Adrenal gland (tissue), 12 donors: ENCODE data around the gene AFDN. TPM values are rescaled to one million over a fixed set of nuclear protein-coding genes. Genes with fewer than 3 reads are reported as not detected.

ENCODE experiments used
- DNase-seq, 7 donors: peaks; one replicate each; pipeline ENCODE4 v3.0.0-alpha.2; 2019 to 2020
- H3K27ac ChIP-seq, 5 donors: fragments of 200-600 bp; sonication (generic) in 4 of 5; 1 replicate in 3 of 5; 2 replicates in 2 of 5; pipeline versions ENCODE4 v1.5.1 to v1.8.0; 2016 to 2020; ENCODE audit warnings: mild to moderate bottlenecking in 1 of 5
- H3K27me3 ChIP-seq: fragments of 200-600 bp; 2 replicates; pipeline ENCODE4 v1.8.0; 2021
- H3K36me3 ChIP-seq, 2 donors: fragments of 200-600 bp; replicated peaks in 1 of 2; 1 replicate in 1 of 2; 2 replicates in 1 of 2; pipeline versions ENCODE4 v1.5.1 to v1.8.0; 2018 to 2022
- H3K4me1 ChIP-seq, 2 donors: fragments of 200-600 bp; replicated peaks in 1 of 2; 1 replicate in 1 of 2; 2 replicates in 1 of 2; pipeline versions ENCODE4 v1.5.1 to v1.8.0; 2018 to 2021
- H3K4me3 ChIP-seq, 4 donors: fragments of 200-600 bp; sonication (generic) in 3 of 4; one replicate each; pipeline ENCODE4 v1.5.1; 2016 to 2018
- H3K9me3 ChIP-seq, 3 donors: fragments of 200-600 bp; sonication (generic) in 1 of 3; replicated peaks in 1 of 3; 1 replicate in 2 of 3; 2 replicates in 1 of 3; pipeline versions ENCODE4 v1.5.1 to v1.8.0; 2016 to 2021
- POLR2A ChIP-seq, 2 donors: fragments of 450-650 bp; IDR thresholded peaks; one replicate each; pipeline ENCODE4 v1.6.1; 2017; ENCODE audit warnings: antibody characterized with exemption in 2 of 2, mild to moderate bottlenecking in 2 of 2, moderate library complexity in 1 of 2
- WGBS, 4 donors: extraction: QIAGEN DNeasy Blood & Tissue Kit in 2 of 4; methylation state at CpG; one replicate each; pipeline versions ENCODE4 v1.1.5 to v1.1.7; 2013 to 2017; 5-methylcytosine and 5-hydroxymethylcytosine counted together
- intact Hi-C, 2 donors: fragments of 100-400 bp; cut with DNase I; formaldehyde crosslinking; loops; one replicate each; pipeline versions ENCODE4 v1.14.1 to v1.15.0; 2022 to 2023
- polyA plus RNA-seq, 3 donors: library from polyadenylated mRNA; stranded (reverse); fragments of 200-250 nt in 2 of 3; fragments of 350-450 nt in 1 of 3; fragmentation: Illumina TruSeq in 1 of 3; extraction: RNeasy Lipid Tissue Mini Kit (QIAGEN cat#74804) in 1 of 3; gene quantifications; one replicate each; pipeline ENCODE4 v1.2.3, GENCODE V29; 2013 to 2014
- total RNA-seq, 9 donors: library from RNA; depleted of rRNA in 4 of 9; stranded (reverse); fragments of >200 nt in 4 of 9; fragments of 120-200 nt in 1 of 9; fragmentation: NEBNext Ultra II Directional in 1 of 9; extraction: Animal tissue kit (Norgen Biotek cat#: 25700) in 1 of 9; gene quantifications; one replicate each; pipeline versions ENCODE4 v1.1.0 to v1.2.4, GENCODE V29; 2013 to 2023
- TF ChIP-seq, protein P1 (sequence below), 6 experiments: fragments of 450-650 bp in 4 of 6; fragments of 200-600 bp in 2 of 6; sonication (generic) in 1 of 6; IDR thresholded peaks; 1 replicate in 5 of 6; 2 replicates in 1 of 6; pipeline versions ENCODE4 v1.5.1 to v1.8.0; 2016 to 2021; ENCODE audit warnings: antibody characterized with exemption in 6 of 6, mild to moderate bottlenecking in 2 of 6, moderate library complexity in 1 of 6
- donor health status: healthy with polysubstance abuse.
- donor health status: Bipolar disorder and iron deficiency.
- donor health status: DM: yes; HTN: yes; CAD: no.
- donor health status: DM: no; HTN: no; CAD: no.
- donor health status: DM: no; HTN: no; CAD: no.
- donor health status: DM: yes; HTN: yes; CAD: no.

Gene AFDN
- total and polyA plus RNA-seq, 12 donors, result 15.2 to 47.1 (median 39.3) TPM

DNA sequence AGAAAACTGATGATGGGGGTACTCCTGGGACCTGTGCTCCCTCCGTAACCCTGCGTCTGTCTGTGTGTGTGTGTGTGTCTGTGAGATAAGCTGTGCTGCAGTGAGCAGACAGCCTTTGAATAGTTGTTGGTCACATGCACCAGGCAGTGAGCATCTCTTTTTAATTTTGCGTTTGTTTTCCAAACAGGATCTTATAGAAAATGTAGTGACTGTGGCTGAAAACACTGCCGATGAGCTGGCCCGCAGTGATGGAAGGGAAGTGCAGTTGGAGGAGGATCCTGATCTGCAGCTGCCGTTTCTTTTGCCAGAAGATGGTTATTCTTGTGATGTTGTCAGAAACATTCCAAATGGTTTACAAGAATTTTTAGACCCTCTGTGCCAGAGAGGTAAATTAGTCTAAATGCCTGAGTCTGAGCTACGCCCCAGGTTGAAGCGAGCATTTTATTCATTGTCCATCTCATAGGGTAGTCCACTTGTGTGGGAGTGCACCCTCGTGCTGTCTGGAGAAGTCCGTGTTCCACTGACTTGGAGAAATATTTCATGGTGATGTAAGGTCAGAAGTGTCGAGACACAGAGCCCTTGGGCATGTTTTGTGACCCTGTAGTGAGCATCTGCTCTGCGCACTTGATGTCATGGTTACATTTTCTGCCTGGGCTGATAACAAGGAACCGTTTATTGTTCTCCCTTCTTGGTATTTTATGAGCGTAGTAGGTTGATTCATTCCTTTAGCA, 92.0 kb downstream of the AFDN start:
- 86 to 91% (median 89%) methylated on average over 14 of the region's 14 CpGs for WGBS, 4 donors

DNA sequence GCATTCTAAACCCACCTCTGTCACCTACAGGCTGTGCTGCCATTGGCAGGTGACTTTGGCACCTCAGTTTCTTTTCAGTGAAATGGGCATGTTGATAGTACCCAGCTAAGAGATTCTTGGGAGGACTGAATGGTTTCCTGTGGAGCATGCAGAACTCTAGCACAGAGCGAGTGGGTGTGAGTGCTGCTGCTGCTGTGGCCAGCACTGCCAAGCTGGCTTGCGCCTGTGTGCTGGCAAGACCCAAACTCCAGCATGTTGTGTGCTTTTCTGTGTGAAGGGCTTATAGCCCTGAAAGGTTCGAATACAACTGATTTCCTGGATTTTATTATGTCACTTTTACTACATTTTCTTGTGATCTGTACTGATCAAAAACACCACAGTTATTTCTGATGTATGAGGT, 92.6 kb downstream of the AFDN start:
- intact Hi-C loops, result no loop called here
- WGBS, 4 donors, result 87 to 92% (median 88%) methylated on average over 3 of the region's 3 CpGs
- TF ChIP-seq, protein P1, sequence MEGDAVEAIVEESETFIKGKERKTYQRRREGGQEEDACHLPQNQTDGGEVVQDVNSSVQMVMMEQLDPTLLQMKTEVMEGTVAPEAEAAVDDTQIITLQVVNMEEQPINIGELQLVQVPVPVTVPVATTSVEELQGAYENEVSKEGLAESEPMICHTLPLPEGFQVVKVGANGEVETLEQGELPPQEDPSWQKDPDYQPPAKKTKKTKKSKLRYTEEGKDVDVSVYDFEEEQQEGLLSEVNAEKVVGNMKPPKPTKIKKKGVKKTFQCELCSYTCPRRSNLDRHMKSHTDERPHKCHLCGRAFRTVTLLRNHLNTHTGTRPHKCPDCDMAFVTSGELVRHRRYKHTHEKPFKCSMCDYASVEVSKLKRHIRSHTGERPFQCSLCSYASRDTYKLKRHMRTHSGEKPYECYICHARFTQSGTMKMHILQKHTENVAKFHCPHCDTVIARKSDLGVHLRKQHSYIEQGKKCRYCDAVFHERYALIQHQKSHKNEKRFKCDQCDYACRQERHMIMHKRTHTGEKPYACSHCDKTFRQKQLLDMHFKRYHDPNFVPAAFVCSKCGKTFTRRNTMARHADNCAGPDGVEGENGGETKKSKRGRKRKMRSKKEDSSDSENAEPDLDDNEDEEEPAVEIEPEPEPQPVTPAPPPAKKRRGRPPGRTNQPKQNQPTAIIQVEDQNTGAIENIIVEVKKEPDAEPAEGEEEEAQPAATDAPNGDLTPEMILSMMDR (IDR thresholded peaks at IDR 0.05), result no peak
- no peak for TF ChIP-seq POLR2A (IDR thresholded peaks at IDR 0.05)

More for the DNA sequence above, 92.0 kb downstream of the AFDN start:
- no peaks in the 10 kb centered on the region for H3K9me3 ChIP-seq
- intact Hi-C loops, result no loop called here
- no peaks in the 10 kb centered on the region for H3K4me1 ChIP-seq
- DNase-seq, result no peak
- H3K27me3 ChIP-seq, result no peaks in the 10 kb centered on the region
- no peak for TF ChIP-seq POLR2A (IDR thresholded peaks at IDR 0.05)
- TF ChIP-seq, protein P1 (IDR thresholded peaks at IDR 0.05), result no peak
- H3K36me3 ChIP-seq, result peaks cover 0 to 29% of the 10 kb centered on the region in 2 donors
- no peak overlapping the region for H3K4me3 ChIP-seq
- no peak overlapping the region for H3K27ac ChIP-seq

DNA sequence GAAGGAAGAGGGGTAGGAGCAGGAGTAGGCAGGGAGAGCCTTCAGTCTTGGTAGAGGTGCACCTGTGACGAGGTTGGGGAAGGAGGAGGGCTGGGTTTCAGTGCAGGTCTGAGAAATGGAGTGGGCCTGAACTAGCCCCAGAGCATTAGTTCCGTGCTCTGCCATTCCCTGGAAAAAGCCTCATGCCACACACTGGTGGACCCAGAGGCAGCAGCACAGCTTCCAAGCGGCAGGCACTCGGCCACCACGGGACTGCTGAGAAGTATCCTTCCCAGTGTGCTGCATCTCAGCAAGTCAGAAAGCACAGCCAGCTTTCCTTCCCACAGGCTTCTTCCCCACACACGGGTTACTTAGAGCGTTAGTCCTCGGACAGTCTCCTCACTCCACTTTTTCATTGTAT, 93.5 kb downstream of the AFDN start:
- H3K4me1 ChIP-seq, result no peaks in the 10 kb centered on the region
- no peaks in the 10 kb centered on the region for H3K27me3 ChIP-seq
- no peak overlapping the region for H3K27ac ChIP-seq
- TF ChIP-seq POLR2A (IDR thresholded peaks at IDR 0.05), result no peak
- TF ChIP-seq, protein P1 (IDR thresholded peaks at IDR 0.05), result no peak
- no peak overlapping the region for H3K4me3 ChIP-seq
- no peak for DNase-seq
- H3K36me3 ChIP-seq, result peaks cover 0 to 29% of the 10 kb centered on the region in 2 donors
- H3K9me3 ChIP-seq, result no peaks in the 10 kb centered on the region
- intact Hi-C loops, result no loop called here
- 94 to 97% (median 95%) methylated on average over 8 of the region's 8 CpGs for WGBS, 4 donors

More for the DNA sequence above, 92.6 kb downstream of the AFDN start:
- H3K4me3 ChIP-seq, result no peak overlapping the region
- H3K27me3 ChIP-seq, result no peaks in the 10 kb centered on the region
- peaks cover 0 to 29% of the 10 kb centered on the region in 2 donors for H3K36me3 ChIP-seq
- no peaks in the 10 kb centered on the region for H3K9me3 ChIP-seq
- DNase-seq, result no peak
- H3K4me1 ChIP-seq, result no peaks in the 10 kb centered on the region
- H3K27ac ChIP-seq, result no peak overlapping the region

DNA sequence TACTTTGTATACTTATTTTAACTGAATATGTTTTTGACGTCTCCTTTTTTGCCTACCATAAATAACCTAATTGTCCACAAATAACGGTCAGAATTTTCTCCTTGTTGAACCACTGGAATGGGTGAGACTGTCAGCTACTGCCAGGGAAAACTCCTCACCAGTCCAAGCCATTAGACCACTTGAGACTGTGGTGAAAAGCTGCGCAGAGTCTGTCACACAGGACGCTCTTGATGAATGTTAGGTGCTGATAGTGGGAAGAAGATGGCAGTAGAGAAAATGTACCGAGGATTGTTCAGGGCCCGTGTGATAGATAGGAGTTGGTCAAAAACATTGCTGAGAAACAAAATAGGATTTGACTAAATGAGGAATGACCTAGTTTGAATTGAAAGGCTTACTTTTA, 95.1 kb downstream of the AFDN start:
- intact Hi-C loops, result no loop called here
- WGBS, 4 donors, result 88 to 91% (median 88%) methylated on average over 6 of the region's 6 CpGs
- no peaks in the 10 kb centered on the region for H3K9me3 ChIP-seq
- H3K27ac ChIP-seq, result no peak overlapping the region
- no peak for DNase-seq
- no peaks in the 10 kb centered on the region for H3K4me1 ChIP-seq
- TF ChIP-seq, protein P1 (IDR thresholded peaks at IDR 0.05), result no peak
- TF ChIP-seq POLR2A (IDR thresholded peaks at IDR 0.05), result no peak
- H3K27me3 ChIP-seq, result no peaks in the 10 kb centered on the region
- H3K4me3 ChIP-seq, result no peak overlapping the region
- peaks cover 0 to 23% of the 10 kb centered on the region in 2 donors for H3K36me3 ChIP-seq
